HEK293T (cell line): ENCODE measurements around the gene NDOR1.
"Not testable (repeated sequence)": the region's sequence is repeated elsewhere in the genome, so short reads cannot be mapped to it uniquely, and the experiment has no call there.

Experiments used
- CTBP1 ChIP-seq: fragments of 450-650 bp; IDR thresholded peaks from 2 replicates; pipeline ENCODE4 v1.6.1; 2016; ENCODE audit warnings: borderline replicate concordance
- ELF4 ChIP-seq: fragments of 450-650 bp; IDR thresholded peaks from 2 replicates; pipeline ENCODE4 v1.6.1; 2017; ENCODE audit warnings: antibody characterized with exemption
- FOXA1 ChIP-seq: fragments of 450-650 bp; IDR thresholded peaks from 2 replicates; pipeline ENCODE4 v1.6.1; 2016; ENCODE audit warnings: mild to moderate bottlenecking
- ZNF384 ChIP-seq: fragments of 450-650 bp; IDR thresholded peaks from 2 replicates; pipeline ENCODE4 v1.6.1; 2016

DNA sequence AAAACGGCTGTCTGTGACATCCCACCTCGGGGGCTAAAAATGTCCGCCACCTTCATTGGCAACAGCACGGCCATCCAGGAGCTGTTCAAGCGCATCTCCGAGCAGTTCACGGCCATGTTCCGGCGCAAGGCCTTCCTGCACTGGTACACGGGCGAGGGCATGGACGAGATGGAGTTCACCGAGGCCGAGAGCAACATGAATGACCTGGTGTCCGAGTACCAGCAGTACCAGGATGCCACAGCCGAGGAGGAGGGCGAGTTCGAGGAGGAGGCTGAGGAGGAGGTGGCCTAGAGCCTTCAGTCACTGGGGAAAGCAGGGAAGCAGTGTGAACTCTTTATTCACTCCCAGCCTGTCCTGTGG, 37.7 kb downstream of the NDOR1 start:
- not testable (repeated sequence) for TF ChIP-seq ELF4, FOXA1, CTBP1, ZNF384
